GM18526 (cell line): ENCODE data around the gene PIP4K2C.

ENCODE experiments used
- POLR2A ChIP-seq: IDR thresholded peaks from 3 replicates; pipeline ENCODE4 v1.6.1; 2011; ENCODE audit not compliant: insufficient read length; ENCODE audit errors: extremely low read depth

The PIP4K2C gene

DNA sequence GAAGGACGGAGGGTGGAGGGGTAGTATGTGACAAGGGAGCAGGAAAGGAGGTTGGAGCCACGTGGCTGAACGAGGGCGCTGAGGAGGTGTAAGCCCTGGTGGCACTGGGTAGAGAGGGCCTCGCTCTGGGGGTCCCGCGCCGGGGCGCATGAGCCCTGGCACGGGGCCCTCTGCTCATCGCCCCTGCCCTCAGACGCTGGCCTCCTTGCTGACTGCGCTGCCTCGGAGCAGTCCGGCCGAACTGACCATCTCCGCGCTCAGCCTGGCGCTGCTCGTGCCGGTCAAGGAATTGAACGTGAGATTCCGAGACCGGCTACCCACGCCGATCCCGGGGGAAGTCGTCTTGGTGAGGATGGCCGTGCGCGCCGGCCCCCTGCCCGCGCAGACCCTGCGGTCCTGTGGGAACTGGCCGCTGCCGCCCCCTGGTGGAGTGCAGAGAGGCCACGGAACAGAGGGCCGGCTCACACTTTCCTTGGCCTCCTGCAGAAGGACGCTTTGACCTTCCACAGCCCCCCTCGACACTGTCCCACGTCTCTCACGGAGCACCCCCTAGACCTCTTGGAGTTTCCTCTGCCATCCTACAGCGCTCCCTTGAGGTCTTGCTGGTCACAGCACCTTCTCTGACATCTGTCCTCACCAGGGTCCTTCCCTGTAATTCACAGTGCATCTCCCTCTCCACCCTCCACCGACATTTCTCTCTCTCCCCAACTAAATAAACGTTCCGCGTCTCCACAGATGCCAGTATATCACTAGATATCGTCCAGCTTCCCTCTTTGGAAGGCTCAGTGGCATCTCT lies 30.7 kb downstream of the PIP4K2C start:
- TF ChIP-seq POLR2A, result no peak

GRCh38 chr12:57622293-57623245 lies 31.6 kb downstream of the PIP4K2C start:
- no peak for TF ChIP-seq POLR2A

- TF ChIP-seq POLR2A, result no peak
These were observed 32.4 kb downstream of the PIP4K2C start for GRCh38 chr12:57623385-57623784.

- no peak for TF ChIP-seq POLR2A
These were observed 32.9 kb downstream of the PIP4K2C start for GRCh38 chr12:57623811-57624390.

GRCh38 chr12:57624441-57625220 lies 33.6 kb downstream of the PIP4K2C start:
- no peak for TF ChIP-seq POLR2A

DNA sequence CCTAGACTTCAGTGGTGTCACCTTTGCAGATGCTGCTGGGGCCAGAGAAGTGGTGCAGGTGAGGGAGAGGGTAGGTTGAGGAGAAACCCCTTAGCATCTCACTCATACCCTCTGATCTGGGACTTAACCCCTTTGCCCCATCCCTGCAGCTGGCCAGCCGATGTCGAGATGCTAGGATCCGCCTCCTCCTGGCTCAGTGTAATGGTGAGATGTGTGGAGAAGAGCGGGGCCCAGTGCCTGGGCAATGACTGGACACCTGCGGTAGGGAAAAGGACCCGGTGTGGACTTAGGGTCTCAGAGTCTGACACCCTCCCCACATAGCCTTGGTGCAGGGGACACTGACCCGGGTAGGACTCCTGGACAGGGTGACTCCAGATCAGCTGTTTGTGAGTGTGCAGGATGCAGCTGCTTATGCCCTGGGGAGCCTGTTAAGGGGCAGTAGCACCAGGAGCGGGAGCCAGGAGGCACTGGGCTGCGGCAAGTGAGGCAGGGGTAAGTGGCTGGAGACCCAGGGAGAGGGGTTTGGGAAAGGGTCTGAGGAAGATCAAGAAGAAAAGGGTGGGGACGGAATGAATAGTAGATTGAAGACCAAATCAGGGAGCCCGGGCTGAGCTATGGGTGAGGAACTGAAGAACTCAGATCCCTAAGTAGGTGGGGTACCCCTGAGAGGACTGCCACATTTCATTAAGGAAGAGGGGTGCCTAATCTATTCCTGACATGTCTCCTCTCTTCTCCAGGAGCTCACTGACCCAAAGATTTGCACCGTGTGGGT lies 34.5 kb downstream of the PIP4K2C start:
- TF ChIP-seq POLR2A, result no peak

DNA sequence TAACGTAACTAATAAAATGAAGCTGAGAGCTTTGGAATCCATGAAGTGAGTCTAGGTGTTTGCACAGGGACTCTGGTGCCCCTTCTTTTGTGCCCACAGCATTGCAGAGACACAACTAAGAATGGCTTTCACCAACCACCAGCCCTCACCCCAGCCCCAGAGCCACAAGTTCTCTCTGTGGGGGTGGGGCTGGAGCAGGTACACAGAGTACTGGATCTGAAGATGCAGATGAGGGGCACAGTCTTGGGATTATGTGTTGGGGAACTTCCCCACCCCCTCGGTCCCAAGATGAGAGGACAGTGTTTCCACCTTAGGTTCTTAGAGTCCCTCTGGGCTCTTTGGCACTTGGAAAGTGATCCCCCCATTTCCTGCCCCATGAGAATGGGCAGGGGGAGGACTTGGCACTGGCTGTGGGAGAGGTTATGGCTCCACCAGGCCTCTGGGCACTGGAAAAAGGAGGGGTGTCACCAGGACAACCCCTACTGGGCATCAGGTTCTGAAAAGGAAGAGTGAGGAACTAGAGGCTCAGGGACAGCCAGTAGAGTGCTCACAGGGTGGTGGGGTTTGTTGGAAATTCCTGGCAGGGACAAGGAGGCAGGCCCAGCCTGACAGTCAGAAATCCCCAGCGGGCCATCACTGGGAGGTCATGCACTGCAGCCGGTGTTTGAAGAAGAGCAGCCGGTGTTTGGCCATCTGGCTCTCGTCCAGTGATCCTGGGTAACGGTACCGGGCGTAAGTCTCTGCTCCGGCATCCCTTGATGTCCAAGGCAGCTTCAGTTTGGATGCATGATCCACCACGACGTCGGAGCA lies 35.3 kb downstream of the PIP4K2C start:
- TF ChIP-seq POLR2A, result no peak

GRCh38 chr12:57626921-57627445 lies 36.0 kb downstream of the PIP4K2C start:
- no peak for TF ChIP-seq POLR2A

- TF ChIP-seq POLR2A, result no peak
These were observed 36.7 kb downstream of the PIP4K2C start for GRCh38 chr12:57627501-57628279.

DNA sequence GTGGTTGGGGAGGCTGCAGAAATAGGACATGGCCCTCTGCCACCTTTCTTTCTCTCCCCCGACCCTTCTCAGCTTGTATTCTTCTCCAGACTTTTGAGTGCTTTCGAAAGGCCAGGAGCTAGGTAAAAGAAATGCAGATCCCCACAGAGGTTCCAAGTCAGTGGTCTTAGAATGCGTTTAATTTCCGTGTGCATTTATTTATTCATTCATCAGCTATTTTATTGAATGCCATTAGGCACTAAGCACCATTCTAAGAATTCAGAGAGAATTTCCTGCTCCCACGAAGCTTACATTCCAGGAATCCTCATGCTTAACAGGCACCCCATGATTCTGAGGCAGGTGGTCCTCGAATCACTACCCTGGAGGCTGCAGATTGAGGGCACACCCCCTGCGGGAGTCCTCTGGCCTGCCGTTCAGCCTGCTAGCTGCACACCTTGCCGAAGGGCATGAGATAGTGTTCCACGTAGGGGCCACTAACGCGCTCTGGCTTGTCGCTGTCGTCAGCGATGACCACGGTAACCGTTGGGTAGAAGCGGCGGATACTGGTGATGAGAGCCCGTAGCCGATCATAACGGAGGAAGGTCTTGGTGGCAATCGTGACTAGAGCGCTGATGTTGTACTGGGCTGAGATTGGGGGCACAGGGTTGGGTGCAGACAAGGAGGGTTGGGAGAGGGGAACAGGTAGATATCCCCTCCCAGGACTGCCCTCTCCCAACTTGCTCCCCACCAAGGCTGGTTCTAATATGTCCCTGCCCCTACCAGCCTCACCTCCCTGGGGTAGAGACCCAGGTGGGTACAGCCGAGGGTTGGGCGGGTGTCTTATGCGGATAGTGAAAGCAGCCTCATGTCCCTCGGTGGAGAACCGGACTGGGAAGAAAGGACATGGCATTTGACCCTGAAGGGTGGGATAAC lies 37.5 kb downstream of the PIP4K2C start:
- TF ChIP-seq POLR2A, result no peak

- no peak for TF ChIP-seq POLR2A
These were observed 39.0 kb downstream of the PIP4K2C start for GRCh38 chr12:57629897-57630471.
